ENCODE results near the gene ADPRHL1. TPM values are rescaled to one million over a fixed set of nuclear protein-coding genes. Genes with fewer than 3 reads are reported as not detected.

Gene ADPRHL1
- total RNA-seq, 1 experiment from 2014 or later, result 2.7 TPM

DNA sequence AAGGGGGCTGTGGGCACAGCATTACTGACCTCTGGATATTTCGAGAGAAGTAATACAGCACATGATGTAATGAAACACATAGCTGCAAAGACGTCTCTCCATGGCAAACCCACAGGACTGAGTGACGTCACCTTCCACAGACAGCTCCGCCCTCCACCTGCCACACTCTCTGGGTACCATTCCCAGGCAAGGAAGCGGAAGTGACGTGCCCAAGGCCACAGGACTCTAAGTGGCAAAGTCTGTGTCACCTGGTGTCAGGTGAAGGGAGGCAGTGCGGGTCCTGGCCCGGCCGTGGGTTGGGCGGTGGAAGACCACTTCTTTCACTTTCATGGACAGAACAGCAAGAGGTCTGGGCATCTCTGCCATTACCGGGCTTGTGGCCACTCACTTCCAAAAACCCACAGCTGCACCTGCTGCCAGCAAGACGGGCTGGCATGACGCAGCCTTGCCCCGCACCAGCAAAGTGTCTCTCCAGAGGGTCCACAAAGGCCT, 6.8 kb upstream of the ADPRHL1 start:
- Histone ChIP-seq H3K79me2 (ENCODE audit: insufficient read depth, low read length) (no peaks in the 10 kb centered on the region), H3K27ac (ENCODE audit: insufficient read length, low read depth, low read length) (no peak overlapping the region), H2BK12ac (ENCODE audit: insufficient read length, low read depth, low read length) (no peak overlapping the region), H3K79me1 (ENCODE audit: insufficient read depth, low read depth, low read length, poor library complexity, severe bottlenecking) (no peaks in the 10 kb centered on the region), H3K56ac (ENCODE audit: insufficient read length, low read depth, low read length) (no peak overlapping the region), H2BK15ac (ENCODE audit: low read depth, low read length) (no peak overlapping the region), H3K4me1 (ENCODE audit: insufficient read depth, low read length) (no peaks in the 10 kb centered on the region), H3K9me3 (ENCODE audit: control insufficient read depth, low read depth, low read length) (no peaks in the 10 kb centered on the region), H4K20me1 (ENCODE audit: control insufficient read depth, insufficient read depth, insufficient read length) (no peaks in the 10 kb centered on the region), H4K8ac (replicated peaks; ENCODE audit: insufficient read length, low read depth, low read length) (no peak overlapping the region), H2AFZ (ENCODE audit: low read length) (no peak overlapping the region), H3T11ph (ENCODE audit: low read length) (no peak overlapping the region), H3K27me3 (ENCODE audit: insufficient read depth, low read length) (no peaks in the 10 kb centered on the region), H3K4me2 (ENCODE audit: insufficient read depth, insufficient read length, low read length) (no peak overlapping the region), H2AK5ac (ENCODE audit: insufficient read length, low read length) (no peak overlapping the region), H2BK20ac (ENCODE audit: low read depth, low read length, poor library complexity, severe bottlenecking) (no peak overlapping the region), H4K91ac (ENCODE audit: insufficient read length, low read depth, low read length) (no peak overlapping the region), H3K23ac (ENCODE audit: insufficient read length, low read depth, low read length) (no peak overlapping the region), H4K5ac (ENCODE audit: insufficient read length, low read depth, low read length) (no peak overlapping the region), H3K23me2 (ENCODE audit: insufficient read length, low read depth, low read length, poor library complexity, severe bottlenecking) (no peaks in the 10 kb centered on the region), H3K14ac (ENCODE audit: insufficient read depth, low read length) (no peak overlapping the region), H2BK120ac (ENCODE audit: low read depth, low read length, poor library complexity, severe bottlenecking) (no peak overlapping the region), H2BK5ac (ENCODE audit: insufficient read length, low read length) (no peak overlapping the region), H3K9ac (ENCODE audit: extremely low read depth, insufficient read length, low read length) (no peak overlapping the region), H3K18ac (ENCODE audit: insufficient read length, low read depth, low read length) (no peak overlapping the region), H3K4ac (ENCODE audit: low read depth, low read length) (no peak overlapping the region)
- H3K4me1 Mint-ChIP-seq, result peaks cover 4 to 5% of the 10 kb centered on the region in 2 experiments; a peak in 3 of 4 replicates
- peaks cover 38 to 81% (median 79%) of the 10 kb centered on the region in 3 experiments; a peak in 6 of 7 replicates for H3K36me3 Mint-ChIP-seq (ENCODE audit: insufficient read depth in 1 of 3, low read depth in 3 of 3)
- H3K27me3 Mint-ChIP-seq (ENCODE audit: low read depth), result no peaks in the 10 kb centered on the region
- peak overlapping the region in 2 of 3 experiments; percentile 70 to 76; a peak in 2 of 7 replicates for H3K27ac Mint-ChIP-seq
- H3K9me3 Mint-ChIP-seq, result no peaks in the 10 kb centered on the region
- TF ChIP-seq, protein P1, sequence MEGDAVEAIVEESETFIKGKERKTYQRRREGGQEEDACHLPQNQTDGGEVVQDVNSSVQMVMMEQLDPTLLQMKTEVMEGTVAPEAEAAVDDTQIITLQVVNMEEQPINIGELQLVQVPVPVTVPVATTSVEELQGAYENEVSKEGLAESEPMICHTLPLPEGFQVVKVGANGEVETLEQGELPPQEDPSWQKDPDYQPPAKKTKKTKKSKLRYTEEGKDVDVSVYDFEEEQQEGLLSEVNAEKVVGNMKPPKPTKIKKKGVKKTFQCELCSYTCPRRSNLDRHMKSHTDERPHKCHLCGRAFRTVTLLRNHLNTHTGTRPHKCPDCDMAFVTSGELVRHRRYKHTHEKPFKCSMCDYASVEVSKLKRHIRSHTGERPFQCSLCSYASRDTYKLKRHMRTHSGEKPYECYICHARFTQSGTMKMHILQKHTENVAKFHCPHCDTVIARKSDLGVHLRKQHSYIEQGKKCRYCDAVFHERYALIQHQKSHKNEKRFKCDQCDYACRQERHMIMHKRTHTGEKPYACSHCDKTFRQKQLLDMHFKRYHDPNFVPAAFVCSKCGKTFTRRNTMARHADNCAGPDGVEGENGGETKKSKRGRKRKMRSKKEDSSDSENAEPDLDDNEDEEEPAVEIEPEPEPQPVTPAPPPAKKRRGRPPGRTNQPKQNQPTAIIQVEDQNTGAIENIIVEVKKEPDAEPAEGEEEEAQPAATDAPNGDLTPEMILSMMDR (conservative IDR thresholded peaks at IDR 0.05), result no peak
- no CpG with 5 or more reads among the region's 14 CpGs for WGBS (ENCODE audit: extremely low coverage, insufficient read length, low lambda C conversion rate)
- DNase-seq, result no peak
- H3K4me3 Mint-ChIP-seq, result no peak overlapping the region
